H9 (cell line): ENCODE results near the gene ZNHIT6. TPM values are rescaled to one million over a fixed set of nuclear protein-coding genes. Genes with fewer than 3 reads are reported as not detected.

Experiments
- DNase-seq: peaks from one replicate; pipeline ENCODE4 v3.0.0-alpha.2; 2017
- H2AFZ ChIP-seq: one replicate; pipeline ENCODE4 v1.6.1; 2013; ENCODE audit warnings: mild to moderate bottlenecking, low read length, control low read depth, moderate library complexity
- H2AK5ac ChIP-seq: 2 replicates; pipeline ENCODE4 v1.6.1; 2013; ENCODE audit warnings: low read length, control low read depth, mixed read lengths; ENCODE audit not compliant: insufficient read length
- H2BK120ac ChIP-seq: one replicate; pipeline ENCODE4 v1.6.1; 2013; ENCODE audit warnings: low read depth, mild to moderate bottlenecking, low read length, control low read depth, inconsistent platforms; ENCODE audit not compliant: poor library complexity, severe bottlenecking
- H2BK12ac ChIP-seq: 2 replicates; pipeline ENCODE4 v1.6.1; 2013; ENCODE audit warnings: low read length, control low read depth, mixed read lengths, low read depth; ENCODE audit not compliant: insufficient read length
- H2BK15ac ChIP-seq: 2 replicates; pipeline ENCODE4 v1.6.1; 2013; ENCODE audit warnings: low read depth, low read length, control low read depth
- H2BK20ac ChIP-seq: one replicate; pipeline ENCODE4 v1.6.1; 2013; ENCODE audit warnings: low read depth, mild to moderate bottlenecking, low read length, control low read depth, inconsistent platforms; ENCODE audit not compliant: poor library complexity, severe bottlenecking
- H2BK5ac ChIP-seq: 2 replicates; pipeline ENCODE4 v1.6.1; 2013; ENCODE audit warnings: low read length, control low read depth, mixed read lengths; ENCODE audit not compliant: insufficient read length
- H3K14ac ChIP-seq: 2 replicates; pipeline ENCODE4 v1.6.1; 2013; ENCODE audit warnings: low read length, control low read depth; ENCODE audit not compliant: insufficient read depth
- H3K18ac ChIP-seq: 2 replicates; pipeline ENCODE4 v1.6.1; 2013; ENCODE audit warnings: low read depth, mild to moderate bottlenecking, mixed read lengths, low read length, control low read depth; ENCODE audit not compliant: insufficient read length
- H3K23ac ChIP-seq: 2 replicates; pipeline ENCODE4 v1.6.1; 2013; ENCODE audit warnings: low read length, control low read depth, mixed read lengths, low read depth; ENCODE audit not compliant: insufficient read length
- H3K23me2 ChIP-seq: 2 replicates; pipeline ENCODE4 v1.6.1; 2013; ENCODE audit warnings: low read depth, mild to moderate bottlenecking, mixed read lengths, low read length, control low read depth; ENCODE audit not compliant: insufficient read length, poor library complexity, severe bottlenecking
- H3K27ac ChIP-seq: 2 replicates; pipeline ENCODE4 v1.5.1; 2013; ENCODE audit warnings: low read length, control low read depth, mixed read lengths, low read depth; ENCODE audit not compliant: insufficient read length
- H3K27me3 ChIP-seq: 2 replicates; pipeline ENCODE4 v1.6.1; 2013; ENCODE audit warnings: low read length, control low read depth, inconsistent platforms; ENCODE audit not compliant: insufficient read depth
- H3K4ac ChIP-seq: 2 replicates; pipeline ENCODE4 v1.6.1; 2013; ENCODE audit warnings: low read depth, mild to moderate bottlenecking, control low read depth, inconsistent platforms, low read length, moderate library complexity
- H3K4me1 ChIP-seq: 2 replicates; pipeline ENCODE4 v1.6.1; 2013; ENCODE audit warnings: low read length, control low read depth, inconsistent platforms; ENCODE audit not compliant: insufficient read depth
- H3K4me2 ChIP-seq: 2 replicates; pipeline ENCODE4 v1.6.1; 2013; ENCODE audit warnings: low read length, control low read depth, mixed read lengths; ENCODE audit not compliant: insufficient read length, insufficient read depth
- H3K56ac ChIP-seq: 2 replicates; pipeline ENCODE4 v1.6.1; 2013; ENCODE audit warnings: low read depth, mild to moderate bottlenecking, mixed read lengths, low read length, control low read depth; ENCODE audit not compliant: insufficient read length
- H3K79me1 ChIP-seq: 2 replicates; pipeline ENCODE4 v1.6.1; 2013; ENCODE audit warnings: low read depth, mild to moderate bottlenecking, moderate library complexity, low read length, control low read depth, inconsistent platforms; ENCODE audit not compliant: insufficient read depth, poor library complexity, severe bottlenecking
- H3K79me2 ChIP-seq: 2 replicates; pipeline ENCODE4 v1.6.1; 2013; ENCODE audit warnings: low read length, control low read depth, inconsistent platforms; ENCODE audit not compliant: insufficient read depth
- H3K9ac ChIP-seq: 2 replicates; pipeline ENCODE4 v1.6.1; 2013; ENCODE audit warnings: low read length, control low read depth, mixed read lengths; ENCODE audit not compliant: insufficient read length; ENCODE audit errors: extremely low read depth
- H3K9me3 ChIP-seq: one replicate; pipeline ENCODE4 v1.6.1; 2013; ENCODE audit warnings: low read depth, low read length, inconsistent platforms; ENCODE audit not compliant: control insufficient read depth
- H3T11ph ChIP-seq: one replicate; pipeline ENCODE4 v1.6.1; 2013; ENCODE audit warnings: mild to moderate bottlenecking, low read length, control low read depth, inconsistent platforms
- H4K20me1 ChIP-seq: one replicate; pipeline ENCODE4 v1.6.1; 2013; ENCODE audit not compliant: control insufficient read depth, insufficient read length, insufficient read depth
- H4K5ac ChIP-seq: 2 replicates; pipeline ENCODE4 v1.6.1; 2013; ENCODE audit warnings: low read depth, mild to moderate bottlenecking, mixed read lengths, low read length, control low read depth; ENCODE audit not compliant: insufficient read length
- H4K8ac ChIP-seq: replicated peaks from 2 replicates; pipeline ENCODE4 v1.6.1; 2013; ENCODE audit warnings: low read length, control low read depth, mixed read lengths, low read depth; ENCODE audit not compliant: insufficient read length
- H4K91ac ChIP-seq: 2 replicates; pipeline ENCODE4 v1.6.1; 2013; ENCODE audit warnings: low read depth, mild to moderate bottlenecking, moderate library complexity, mixed read lengths, low read length, control low read depth; ENCODE audit not compliant: insufficient read length
- H3K27ac Mint-ChIP-seq, 3 experiments: 2 replicates in 2 of 3; 3 replicates in 1 of 3; pipeline ENCODE4 v1.8.0; 2020 to 2021; ENCODE audit warnings: mixed read lengths in 3 of 3, mild to moderate bottlenecking in 1 of 3, moderate library complexity in 1 of 3
- H3K27me3 Mint-ChIP-seq: 2 replicates; pipeline ENCODE4 v1.8.0; 2021; ENCODE audit warnings: low read depth, mild to moderate bottlenecking, moderate library complexity, mixed read lengths
- H3K36me3 Mint-ChIP-seq, 3 experiments: 2 replicates in 2 of 3; 3 replicates in 1 of 3; pipeline ENCODE4 v1.8.0; 2020 to 2021; ENCODE audit warnings: low read depth in 3 of 3, mixed read lengths in 3 of 3; ENCODE audit not compliant: insufficient read depth in 1 of 3
- H3K4me1 Mint-ChIP-seq, 2 experiments: 2 replicates each; pipeline ENCODE4 v1.8.0; 2020; ENCODE audit warnings: mixed read lengths in 2 of 2
- H3K4me3 Mint-ChIP-seq, 2 experiments: 2 replicates in 1 of 2; 3 replicates in 1 of 2; pipeline ENCODE4 v1.8.0; 2020 to 2021; ENCODE audit warnings: mild to moderate bottlenecking in 2 of 2, mixed read lengths in 2 of 2, moderate library complexity in 1 of 2
- H3K9me3 Mint-ChIP-seq, 2 experiments: 2 replicates in 1 of 2; 3 replicates in 1 of 2; pipeline ENCODE4 v1.8.0; 2020; ENCODE audit warnings: mild to moderate bottlenecking in 2 of 2, mixed read lengths in 2 of 2, moderate library complexity in 1 of 2
- WGBS: extraction: QIAGEN DNeasy Blood & Tissue Kit; methylation state at CpG from one replicate; pipeline ENCODE4 v1.1.7; 2013; ENCODE audit warnings: missing lambda C conversion rate, low lambda C conversion rate, mixed read lengths; ENCODE audit not compliant: insufficient read length; ENCODE audit errors: extremely low coverage; 5-methylcytosine and 5-hydroxymethylcytosine counted together
- total RNA-seq: library from RNA; stranded (reverse); gene quantifications from 2 replicates; pipeline ENCODE4 v1.2.1, GENCODE V29; 2021
- TF ChIP-seq, protein P1 (sequence below): fragments of 200-600 bp; sonication (generic); conservative IDR thresholded peaks from 3 replicates; pipeline ENCODE4 v1.8.0; 2021; ENCODE audit warnings: antibody characterized with exemption, mild to moderate bottlenecking

ZNHIT6 gene
- total RNA-seq, 1 experiment from 2014 or later, result 21.5 TPM

- TF ChIP-seq, protein P1, sequence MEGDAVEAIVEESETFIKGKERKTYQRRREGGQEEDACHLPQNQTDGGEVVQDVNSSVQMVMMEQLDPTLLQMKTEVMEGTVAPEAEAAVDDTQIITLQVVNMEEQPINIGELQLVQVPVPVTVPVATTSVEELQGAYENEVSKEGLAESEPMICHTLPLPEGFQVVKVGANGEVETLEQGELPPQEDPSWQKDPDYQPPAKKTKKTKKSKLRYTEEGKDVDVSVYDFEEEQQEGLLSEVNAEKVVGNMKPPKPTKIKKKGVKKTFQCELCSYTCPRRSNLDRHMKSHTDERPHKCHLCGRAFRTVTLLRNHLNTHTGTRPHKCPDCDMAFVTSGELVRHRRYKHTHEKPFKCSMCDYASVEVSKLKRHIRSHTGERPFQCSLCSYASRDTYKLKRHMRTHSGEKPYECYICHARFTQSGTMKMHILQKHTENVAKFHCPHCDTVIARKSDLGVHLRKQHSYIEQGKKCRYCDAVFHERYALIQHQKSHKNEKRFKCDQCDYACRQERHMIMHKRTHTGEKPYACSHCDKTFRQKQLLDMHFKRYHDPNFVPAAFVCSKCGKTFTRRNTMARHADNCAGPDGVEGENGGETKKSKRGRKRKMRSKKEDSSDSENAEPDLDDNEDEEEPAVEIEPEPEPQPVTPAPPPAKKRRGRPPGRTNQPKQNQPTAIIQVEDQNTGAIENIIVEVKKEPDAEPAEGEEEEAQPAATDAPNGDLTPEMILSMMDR, result no peak
- H3K56ac ChIP-seq, result no peak overlapping the region
- no peak overlapping the region for H2AK5ac ChIP-seq
- no peaks in the 10 kb centered on the region for H3K4me1 ChIP-seq
- H2BK12ac ChIP-seq, result no peak overlapping the region
- no peak overlapping the region for H3K14ac ChIP-seq
- DNase-seq, result no peak
- H3K9me3 Mint-ChIP-seq, result no peaks in the 10 kb centered on the region
- no peak overlapping the region for H3K18ac ChIP-seq
- H4K91ac ChIP-seq, result no peak overlapping the region
- H2BK5ac ChIP-seq, result no peak overlapping the region
- H3K27ac ChIP-seq, result no peak overlapping the region
- peaks cover 0 to 4% (median 2%) of the 10 kb centered on the region in 3 experiments; a peak in 5 of 7 replicates for H3K36me3 Mint-ChIP-seq
- H3K9ac ChIP-seq, result no peak overlapping the region
- H2BK120ac ChIP-seq, result no peak overlapping the region
- WGBS, result no CpG with 5 or more reads among the region's 2 CpGs
- H3K4ac ChIP-seq, result no peak overlapping the region
- H3K4me1 Mint-ChIP-seq, result peaks cover 3 to 4% of the 10 kb centered on the region in 2 experiments; a peak in 3 of 4 replicates
- no peaks in the 10 kb centered on the region for H3K9me3 ChIP-seq
- H4K20me1 ChIP-seq, result no peaks in the 10 kb centered on the region
- no peak overlapping the region for H3K4me3 Mint-ChIP-seq
- no peak overlapping the region for H4K5ac ChIP-seq
- H2BK15ac ChIP-seq, result no peak overlapping the region
- H4K8ac ChIP-seq, result no peak overlapping the region
- H3K27me3 ChIP-seq, result no peaks in the 10 kb centered on the region
- no peak overlapping the region for H3K27ac Mint-ChIP-seq
- H3K79me1 ChIP-seq, result no peaks in the 10 kb centered on the region
- no peak overlapping the region for H3K23ac ChIP-seq
- H3K27me3 Mint-ChIP-seq, result no peaks in the 10 kb centered on the region
- H2AFZ ChIP-seq, result no peak overlapping the region
- H3K4me2 ChIP-seq, result no peak overlapping the region
- no peaks in the 10 kb centered on the region for H3K79me2 ChIP-seq
- no peak overlapping the region for H2BK20ac ChIP-seq
- H3T11ph ChIP-seq, result no peak overlapping the region
- H3K23me2 ChIP-seq, result no peaks in the 10 kb centered on the region
Observed at GRCh38 chr1:85663382-85663781, 44.9 kb downstream of the ZNHIT6 start.
